GM10266 (cell line): ENCODE measurements around the gene ADGRL3.
"Not testable (repeated sequence)": the region's sequence is repeated elsewhere in the genome, so short reads cannot be mapped to it uniquely, and the experiment has no call there.

Experiments
- DNase-seq: peaks from one replicate; pipeline ENCODE4 v3.0.0; 2012; ENCODE audit errors: extremely low spot score
- CTCF ChIP-seq: IDR thresholded peaks from 2 replicates; pipeline ENCODE4 v1.5.1; 2012; ENCODE audit warnings: mild to moderate bottlenecking, low read depth; ENCODE audit not compliant: control insufficient read depth, insufficient read depth; ENCODE audit errors: missing control alignments

The ADGRL3 gene

GRCh38 chr4:61841714-61842113 lies 641.6 kb downstream of the ADGRL3 start:
- TF ChIP-seq CTCF: no peak

GRCh38 chr4:61851126-61851525 lies 651.0 kb downstream of the ADGRL3 start:
- no peak for DNase-seq
- no peak for TF ChIP-seq CTCF

More at GRCh38 chr4:61841714-61842113, 641.6 kb downstream of the ADGRL3 start:
- no peak for DNase-seq

DNA sequence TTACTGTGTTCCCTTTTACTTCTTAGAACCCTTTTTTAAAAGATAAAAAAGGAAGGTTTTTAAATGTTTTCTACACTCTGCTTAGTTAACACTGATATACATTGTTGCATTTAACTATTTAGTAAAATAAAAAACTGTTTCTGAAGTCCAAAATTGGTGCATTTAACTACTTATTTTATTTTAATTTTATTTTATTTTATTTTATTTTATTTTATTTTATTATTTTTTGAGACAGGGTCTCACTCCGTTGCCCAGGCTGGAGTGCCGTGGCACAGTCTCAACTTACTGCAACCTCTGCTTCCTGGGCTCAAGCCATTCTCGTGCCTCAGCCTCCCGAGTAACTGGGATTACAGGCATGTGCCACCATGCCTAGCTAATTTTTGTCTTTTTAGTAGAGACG lies 652.0 kb downstream of the ADGRL3 start:
- not testable (repeated sequence) for DNase-seq

GRCh38 chr4:61853041-61853440 lies 652.9 kb downstream of the ADGRL3 start:
- DNase-seq: no peak
- TF ChIP-seq CTCF: no peak

DNA sequence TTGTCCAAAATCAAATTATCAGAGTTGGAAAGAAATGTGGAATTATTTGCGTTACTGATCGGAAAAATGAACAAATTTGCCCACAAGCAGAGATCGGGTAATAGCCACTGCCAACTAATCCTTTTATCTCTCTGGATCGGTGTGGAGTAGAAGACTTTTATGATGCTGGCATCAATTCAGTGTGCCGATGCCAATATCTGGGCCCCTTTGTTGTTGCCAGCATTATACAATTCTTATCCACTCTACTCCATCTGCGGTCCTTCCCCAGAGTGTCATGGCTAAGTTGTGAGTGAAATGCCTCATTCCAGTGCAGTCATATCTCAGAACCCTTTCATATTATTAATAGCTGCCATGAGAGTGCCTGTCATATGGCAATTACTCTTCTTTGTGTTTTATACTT lies 660.2 kb downstream of the ADGRL3 start:
- no peak for DNase-seq
- no peak for TF ChIP-seq CTCF

DNA sequence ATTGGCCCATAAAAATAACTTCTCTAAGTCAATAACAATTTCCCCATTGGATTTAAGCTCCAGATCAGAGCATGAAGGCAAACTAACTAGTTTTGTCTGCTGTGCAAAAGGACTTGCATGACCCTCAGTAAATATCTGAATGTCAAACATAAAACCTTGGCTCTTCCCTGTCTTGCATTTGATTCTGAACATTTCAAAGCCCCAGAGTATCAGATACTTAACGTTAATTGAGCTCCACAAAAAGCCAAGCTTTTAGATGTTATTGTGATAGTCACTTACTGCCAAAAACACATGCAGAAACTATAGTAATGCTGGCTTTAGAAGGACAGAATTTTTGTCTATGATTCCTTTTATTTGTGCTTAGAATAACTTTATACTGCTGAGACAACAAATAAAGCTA lies 664.2 kb downstream of the ADGRL3 start:
- no peak for TF ChIP-seq CTCF
- no peak for DNase-seq

DNA sequence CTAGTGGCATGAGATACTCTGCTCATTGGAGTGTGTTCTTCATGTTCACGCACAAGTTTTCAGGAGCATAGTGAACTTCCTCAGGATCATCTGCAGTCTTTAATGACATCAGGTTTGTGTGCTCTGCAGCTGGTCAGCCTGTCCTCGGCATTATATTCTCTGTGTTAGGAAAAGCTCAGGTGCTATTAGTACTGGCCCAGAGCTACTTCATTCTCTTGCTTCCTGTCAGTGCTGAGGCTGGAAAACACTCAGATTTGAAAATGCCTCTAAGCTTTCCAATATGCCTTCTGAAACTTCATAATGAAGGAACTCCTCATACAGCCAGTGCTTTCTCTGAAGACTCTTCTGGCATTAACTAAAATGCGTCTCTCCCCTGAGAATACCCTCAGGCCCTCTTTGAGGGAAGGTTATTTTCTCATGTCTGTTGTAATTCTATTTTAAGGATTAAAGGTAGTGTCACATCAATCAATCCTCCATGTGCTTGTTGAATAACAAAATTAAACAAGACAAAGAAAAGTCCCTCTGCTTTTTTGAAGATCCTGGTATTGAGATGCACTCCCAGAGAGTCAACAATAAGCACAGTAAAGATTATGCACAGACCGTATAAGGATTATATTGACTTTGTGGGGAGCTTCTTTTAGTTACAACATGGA lies 666.4 kb downstream of the ADGRL3 start:
- no peak for TF ChIP-seq CTCF
- no peak for DNase-seq

GRCh38 chr4:61872983-61873382 lies 672.9 kb downstream of the ADGRL3 start:
- no peak for TF ChIP-seq CTCF
- no peak for DNase-seq
